Measurements from ENCODE around the gene CNMD.

GRCh38 chr13:52743988-52744387, 4.4 kb upstream of the CNMD start:
- TF ChIP-seq CTCF (IDR thresholded peaks at IDR 0.05) (no peak), ZFX (IDR thresholded peaks at IDR 0.05; ENCODE audit: borderline replicate concordance) (no peak)

Measured in 22Rv1 (cell line).